PC-3 (cell line): Measurements from ENCODE around the gene TMTC2.

Source experiments
- CTCF ChIP-seq: fragments of 300-600 bp; sonication (generic); conservative IDR thresholded peaks from 2 replicates; pipeline ENCODE4 v1.5.1; 2017; ENCODE audit warnings: antibody characterized with exemption, low read depth, mild to moderate bottlenecking, low read length
- EZH2phosphoT487 ChIP-seq: fragments of 300-600 bp; sonication (generic); IDR thresholded peaks from 2 replicates; pipeline ENCODE4 v1.6.1; 2018; ENCODE audit warnings: mild to moderate bottlenecking, antibody characterized with exemption, low read length, borderline replicate concordance

- TF ChIP-seq CTCF (no peak), EZH2phosphoT487 (no peak)
Measured at GRCh38 chr12:82671673-82672195, 15.0 kb upstream of the TMTC2 start.
